ENCODE measurements around the gene UTF1.

Gene UTF1

DNA sequence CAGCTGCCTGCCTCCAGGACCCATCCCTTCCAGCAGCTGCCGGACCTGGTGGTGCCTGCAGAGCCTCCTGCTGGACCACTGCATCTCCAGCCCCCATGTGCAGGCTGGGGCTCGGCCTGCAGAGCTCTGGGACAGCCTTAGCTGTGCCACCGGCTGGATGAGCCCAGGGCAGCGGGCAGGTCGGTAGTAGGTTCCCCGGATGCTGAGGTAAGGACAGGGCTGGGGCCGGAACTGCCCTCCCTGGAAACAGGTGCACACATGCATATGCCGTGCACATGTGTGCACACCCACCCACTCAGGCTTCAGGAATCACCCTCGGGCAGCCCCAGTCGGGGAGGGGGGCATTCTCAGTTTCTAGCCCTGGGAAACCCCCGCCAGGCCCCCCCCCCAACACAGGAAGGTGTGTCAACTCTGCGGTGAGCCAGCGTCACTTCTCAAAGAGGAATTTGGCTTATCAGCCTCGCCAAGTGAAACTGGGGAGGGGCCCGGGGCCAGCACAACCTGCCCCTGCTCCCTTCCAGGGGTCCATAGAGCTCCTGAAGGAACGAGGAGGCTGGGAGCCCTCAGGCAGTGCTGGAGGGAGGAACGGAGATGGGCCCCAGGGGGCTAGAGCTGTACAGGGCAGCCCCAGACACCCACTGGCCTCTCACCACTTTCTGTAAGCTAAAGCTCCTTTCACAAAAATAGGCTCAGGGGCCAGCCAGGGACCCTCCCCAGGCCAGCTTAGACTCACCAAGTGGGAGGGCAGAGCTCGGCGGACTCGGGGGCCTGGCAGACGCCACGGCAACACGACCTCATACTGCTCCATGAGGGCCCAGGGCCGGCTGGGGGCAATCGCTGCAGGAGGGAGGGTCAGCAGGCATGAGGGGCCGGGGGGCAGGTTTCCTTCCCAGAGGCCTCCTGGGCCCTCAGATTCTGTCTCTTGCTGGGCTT is 45.0 kb downstream of the UTF1 start:
- no peak for DNase-seq
- Histone ChIP-seq H3K4me1 (peaks cover 3% of the 10 kb centered on the region; the same call in 1 of the 2 replicates), H3K36me3 (peaks cover 3% of the 10 kb centered on the region; the same call in 1 of the 2 replicates), H3K4me3 (ENCODE audit: low read depth, low read length) (no peak overlapping the region), H3K27me3 (peaks cover 18% of the 10 kb centered on the region), H3K9me3 (no peaks in the 10 kb centered on the region)
- TF ChIP-seq, protein P1, sequence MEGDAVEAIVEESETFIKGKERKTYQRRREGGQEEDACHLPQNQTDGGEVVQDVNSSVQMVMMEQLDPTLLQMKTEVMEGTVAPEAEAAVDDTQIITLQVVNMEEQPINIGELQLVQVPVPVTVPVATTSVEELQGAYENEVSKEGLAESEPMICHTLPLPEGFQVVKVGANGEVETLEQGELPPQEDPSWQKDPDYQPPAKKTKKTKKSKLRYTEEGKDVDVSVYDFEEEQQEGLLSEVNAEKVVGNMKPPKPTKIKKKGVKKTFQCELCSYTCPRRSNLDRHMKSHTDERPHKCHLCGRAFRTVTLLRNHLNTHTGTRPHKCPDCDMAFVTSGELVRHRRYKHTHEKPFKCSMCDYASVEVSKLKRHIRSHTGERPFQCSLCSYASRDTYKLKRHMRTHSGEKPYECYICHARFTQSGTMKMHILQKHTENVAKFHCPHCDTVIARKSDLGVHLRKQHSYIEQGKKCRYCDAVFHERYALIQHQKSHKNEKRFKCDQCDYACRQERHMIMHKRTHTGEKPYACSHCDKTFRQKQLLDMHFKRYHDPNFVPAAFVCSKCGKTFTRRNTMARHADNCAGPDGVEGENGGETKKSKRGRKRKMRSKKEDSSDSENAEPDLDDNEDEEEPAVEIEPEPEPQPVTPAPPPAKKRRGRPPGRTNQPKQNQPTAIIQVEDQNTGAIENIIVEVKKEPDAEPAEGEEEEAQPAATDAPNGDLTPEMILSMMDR (IDR thresholded peaks at IDR 0.05; ENCODE audit: low read depth, low read length): no peak

DNA sequence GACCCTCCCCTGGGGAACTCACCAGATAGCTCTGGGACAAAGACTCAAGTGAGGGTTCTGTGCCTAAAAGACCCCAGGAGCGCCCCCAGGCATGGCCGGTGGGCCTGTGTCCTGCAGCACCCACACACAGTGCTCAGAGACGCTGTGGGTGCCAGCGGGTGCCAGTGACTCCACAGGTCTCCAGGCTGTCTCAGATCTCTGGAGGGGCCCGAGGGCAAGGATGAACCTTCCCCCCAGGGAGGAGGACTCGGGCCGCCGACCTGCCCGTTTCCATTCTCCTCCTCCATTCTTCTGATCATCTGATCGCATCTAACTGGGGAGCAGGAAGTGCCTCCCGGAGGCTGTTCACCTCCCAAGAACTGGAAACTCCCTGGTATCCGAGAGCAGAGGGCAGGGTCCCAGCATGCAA is 45.7 kb downstream of the UTF1 start:
- DNase-seq: no peak
- Histone ChIP-seq H3K9me3 (no peaks in the 10 kb centered on the region), H3K4me1 (peaks cover 3% of the 10 kb centered on the region; the same call in 1 of the 2 replicates), H3K36me3 (peaks cover 3% of the 10 kb centered on the region; the same call in 1 of the 2 replicates), H3K4me3 (ENCODE audit: low read depth, low read length) (no peak overlapping the region), H3K27me3 (peaks cover 18% of the 10 kb centered on the region)
- TF ChIP-seq, protein P1 (IDR thresholded peaks at IDR 0.05; ENCODE audit: low read depth, low read length): no peak

DNA sequence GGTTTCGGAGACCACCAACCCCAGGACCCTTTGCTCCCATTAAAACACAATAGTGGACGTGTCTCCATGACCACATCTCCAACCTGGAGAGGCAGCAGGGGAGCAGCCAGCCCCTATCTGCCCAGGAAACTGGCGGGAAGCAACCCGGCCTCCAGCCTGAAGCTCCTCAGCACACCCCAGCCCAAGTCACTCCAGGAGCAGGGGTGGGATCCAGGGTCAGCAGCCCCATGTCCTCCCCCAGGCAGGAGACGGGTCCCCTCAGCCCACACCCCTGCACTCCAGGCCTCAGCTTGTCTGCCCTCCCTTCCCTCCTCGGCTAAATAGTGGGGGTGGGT is 46.0 kb downstream of the UTF1 start:
- H3K4me1 ChIP-seq: peaks cover 3% of the 10 kb centered on the region; the same call in 1 of the 2 replicates
- DNase-seq: no peak
- TF ChIP-seq, protein P1 (IDR thresholded peaks at IDR 0.05; ENCODE audit: low read depth, low read length): no peak
- H3K4me3 ChIP-seq (ENCODE audit: low read depth, low read length): no peak overlapping the region
- peaks cover 18% of the 10 kb centered on the region for H3K27me3 ChIP-seq
- peaks cover 3% of the 10 kb centered on the region; the same call in 1 of the 2 replicates for H3K36me3 ChIP-seq
- H3K9me3 ChIP-seq: no peaks in the 10 kb centered on the region

DNA sequence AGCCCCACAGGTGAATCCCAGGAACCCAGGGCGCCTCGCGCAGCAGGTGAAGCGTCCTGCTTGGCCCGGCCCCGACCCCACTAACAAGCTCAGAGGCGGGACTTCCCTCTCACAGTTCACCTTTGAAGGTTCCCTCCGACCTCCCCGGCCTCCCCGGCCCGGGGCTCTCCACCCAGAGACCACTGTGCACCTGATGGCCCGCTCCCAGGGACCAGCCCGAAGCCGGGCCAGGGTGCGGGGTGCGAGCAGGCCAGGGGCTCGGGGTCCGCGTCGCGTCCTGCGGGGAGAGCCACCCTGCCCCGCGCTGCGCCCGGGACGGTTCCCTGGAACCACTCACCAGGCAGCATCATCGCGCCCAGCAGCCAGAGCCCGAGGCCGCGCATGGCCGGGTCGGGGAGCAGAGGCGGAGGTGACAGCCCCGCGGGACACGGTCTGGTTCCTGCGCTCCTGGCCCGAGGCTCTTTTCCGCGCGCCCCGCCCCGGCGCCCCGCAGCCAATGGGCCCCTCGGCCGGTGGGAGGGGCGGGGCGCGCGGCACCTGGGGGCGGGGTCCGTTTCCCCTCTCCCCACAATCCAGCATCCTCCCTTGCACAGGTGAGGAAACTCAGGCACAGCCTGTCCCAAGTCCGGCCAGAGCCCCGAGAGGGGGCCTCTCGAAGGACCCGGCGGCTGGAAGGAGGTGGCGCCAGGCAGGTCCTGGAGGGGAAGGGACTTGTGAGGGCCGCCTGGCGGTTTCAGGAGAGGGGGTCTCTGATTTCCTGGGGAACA is 46.6 kb downstream of the UTF1 start, which contains the start of gene ADAM8:
TSS of gene ADAM8 (minus strand) at position 434 of the 767 bp plus-strand sequence. CDS start at position 383, 51 bp downstream.
- Histone ChIP-seq H3K4me1 (peaks cover 3% of the 10 kb centered on the region; the same call in 1 of the 2 replicates), H3K4me3 (ENCODE audit: low read depth, low read length) (no peak within 1 kb of the TSS), H3K9me3 (no peaks in the 10 kb centered on the region), H3K36me3 (peaks cover 3% of the 10 kb centered on the region; the same call in 1 of the 2 replicates), H3K27me3 (peaks cover 18% of the 10 kb centered on the region)
- peak; percentile 54 for DNase-seq
- TF ChIP-seq, protein P1 (IDR thresholded peaks at IDR 0.05; ENCODE audit: low read depth, low read length): no peak

DNA sequence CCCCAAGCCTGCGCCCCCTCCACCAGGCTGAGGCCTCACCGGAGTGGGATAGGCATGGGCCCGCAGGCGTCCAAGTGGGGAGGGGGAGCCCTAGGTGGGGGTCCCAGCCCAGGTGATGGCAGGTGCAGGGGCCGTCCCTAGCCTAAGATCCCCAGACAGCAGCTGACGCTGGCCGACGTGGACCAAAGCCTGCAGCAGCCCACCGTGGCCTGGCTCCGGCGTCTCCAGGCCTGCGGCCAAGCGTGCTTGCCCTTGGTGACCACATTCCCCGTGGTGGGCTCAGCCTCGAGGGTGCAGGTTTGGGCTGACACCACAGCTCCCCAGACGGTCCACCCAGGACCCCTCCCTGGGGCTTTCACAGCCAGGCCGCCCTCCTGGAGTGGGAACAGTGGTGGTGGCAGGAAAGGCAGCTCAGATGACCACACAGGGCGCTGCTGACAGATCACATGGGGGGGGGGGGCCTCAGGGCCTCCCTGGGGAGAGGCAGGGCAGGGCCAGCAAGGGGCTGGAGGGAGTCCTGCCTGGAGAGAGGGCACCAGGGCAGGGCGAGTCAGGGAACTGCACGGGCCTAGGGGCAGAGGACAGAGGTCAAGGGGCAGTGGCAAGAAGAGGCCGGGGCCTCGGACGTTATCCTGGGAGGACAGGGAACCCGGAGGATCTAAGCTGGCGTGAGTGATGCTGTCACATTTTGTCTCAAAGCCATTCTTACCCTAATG is 47.4 kb downstream of the UTF1 start:
- TF ChIP-seq, protein P1 (IDR thresholded peaks at IDR 0.05; ENCODE audit: low read depth, low read length): no peak
- Histone ChIP-seq H3K36me3 (peaks cover 3% of the 10 kb centered on the region; the same call in 1 of the 2 replicates), H3K4me1 (peaks cover 3% of the 10 kb centered on the region; the same call in 1 of the 2 replicates), H3K4me3 (ENCODE audit: low read depth, low read length) (no peak overlapping the region), H3K9me3 (no peaks in the 10 kb centered on the region), H3K27me3 (peaks cover 18% of the 10 kb centered on the region)
- DNase-seq: no peak

Measured in BE2C (cell line).